GM23338 (cell line): ENCODE data around the gene SORCS2. TPM values are rescaled to one million over a fixed set of nuclear protein-coding genes. Genes with fewer than 3 reads are reported as not detected.

Experiments used
- ATAC-seq: fragments of 200-7000 bp; cut with Tn5 transposase; 3 replicates; pipeline ENCODE4 v1.9.1; 2020
- DNase-seq: peaks from one replicate; pipeline ENCODE4 v3.0.0-alpha.2; 2015; ENCODE audit warnings: low spot score
- H2AFZ ChIP-seq: fragments of 200-600 bp; sonication (generic); 2 replicates; pipeline ENCODE4 v1.8.0; 2016; ENCODE audit warnings: antibody characterized with exemption, mild to moderate bottlenecking, moderate library complexity
- H3F3A ChIP-seq: fragments of 200-600 bp; sonication (generic); replicated peaks from 2 replicates; pipeline ENCODE4 v1.8.0; 2017; ENCODE audit warnings: antibody characterized with exemption, mixed run types, low read depth
- H3K27ac ChIP-seq: fragments of 200-600 bp; sonication (generic); 2 replicates; pipeline ENCODE4 v1.6.1; 2016; ENCODE audit warnings: low read depth
- H3K27me3 ChIP-seq: fragments of 200-600 bp; sonication (generic); 2 replicates; pipeline ENCODE4 v1.8.0; 2016; ENCODE audit warnings: mild to moderate bottlenecking, mixed run types, moderate library complexity; ENCODE audit not compliant: insufficient read depth
- H3K36me3 ChIP-seq: fragments of 200-600 bp; sonication (generic); 2 replicates; pipeline ENCODE4 v1.8.0; 2016; ENCODE audit warnings: mild to moderate bottlenecking; ENCODE audit not compliant: insufficient read depth
- H3K4me1 ChIP-seq: fragments of 200-600 bp; sonication (generic); 2 replicates; pipeline ENCODE4 v1.8.0; 2016; ENCODE audit warnings: mild to moderate bottlenecking, moderate library complexity; ENCODE audit not compliant: insufficient read depth
- H3K4me2 ChIP-seq: fragments of 200-600 bp; sonication (generic); 2 replicates; pipeline ENCODE4 v1.7.1; 2017; ENCODE audit warnings: mixed run types
- H3K4me3 ChIP-seq: fragments of 200-600 bp; sonication (generic); 2 replicates; pipeline ENCODE4 v1.6.1; 2016; ENCODE audit warnings: mixed run types
- H3K79me2 ChIP-seq: fragments of 200-600 bp; sonication (generic); replicated peaks from 2 replicates; pipeline ENCODE4 v1.8.0; 2017; ENCODE audit warnings: mild to moderate bottlenecking; ENCODE audit not compliant: insufficient read depth
- H3K9me2 ChIP-seq: fragments of 200-600 bp; sonication (generic); 2 replicates; pipeline ENCODE4 v1.8.0; 2017; ENCODE audit not compliant: insufficient read depth
- H4K20me1 ChIP-seq: fragments of 200-600 bp; sonication (generic); replicated peaks from 2 replicates; pipeline ENCODE4 v1.8.0; 2017; ENCODE audit warnings: mild to moderate bottlenecking; ENCODE audit not compliant: insufficient read depth
- H3K27ac Mint-ChIP-seq: 2 replicates; pipeline ENCODE4 v1.8.0; 2020; ENCODE audit warnings: inconsistent platforms, mild to moderate bottlenecking, moderate library complexity, mixed read lengths
- H3K27me3 Mint-ChIP-seq: 3 replicates; pipeline ENCODE4 v1.8.0; 2022; ENCODE audit warnings: low read depth, mild to moderate bottlenecking, moderate library complexity, mixed read lengths, inconsistent platforms; ENCODE audit not compliant: insufficient read depth, poor library complexity
- H3K36me3 Mint-ChIP-seq: 3 replicates; pipeline ENCODE4 v1.8.0; 2021; ENCODE audit warnings: low read depth, mild to moderate bottlenecking, inconsistent platforms, moderate library complexity, mixed read lengths
- H3K4me1 Mint-ChIP-seq: 3 replicates; pipeline ENCODE4 v1.8.0; 2020; ENCODE audit warnings: mild to moderate bottlenecking, inconsistent platforms, mixed read lengths
- H3K4me3 Mint-ChIP-seq: 3 replicates; pipeline ENCODE4 v1.8.0; 2021; ENCODE audit warnings: moderate library complexity, mild to moderate bottlenecking, inconsistent platforms, mixed read lengths
- H3K9me3 Mint-ChIP-seq: 3 replicates; pipeline ENCODE4 v1.8.0; 2020; ENCODE audit warnings: moderate library complexity, mild to moderate bottlenecking, inconsistent platforms, mixed read lengths
- CREB1 ChIP-seq: fragments of 250-450 bp; sonication (Bioruptor Pico); IDR thresholded peaks from 2 replicates; pipeline ENCODE4 v1.5.0; 2020; ENCODE audit warnings: low read depth, mild to moderate bottlenecking, moderate library complexity
- EZH2 ChIP-seq: fragments of 200-600 bp; sonication (generic); IDR thresholded peaks from one replicate; pipeline ENCODE4 v1.8.0; 2017; ENCODE audit warnings: antibody characterized with exemption, mild to moderate bottlenecking, low read depth; ENCODE audit not compliant: unreplicated experiment
- EZH2phosphoT487 ChIP-seq: fragments of 200-600 bp; sonication (generic); IDR thresholded peaks from one replicate; pipeline ENCODE4 v1.8.1; 2018; ENCODE audit warnings: antibody characterized with exemption; ENCODE audit not compliant: unreplicated experiment
- JUNB ChIP-seq: IDR thresholded peaks from one replicate; pipeline ENCODE4 v1.6.1; 2016; ENCODE audit warnings: antibody characterized with exemption; ENCODE audit not compliant: unreplicated experiment
- NANOG ChIP-seq: IDR thresholded peaks from 2 replicates; pipeline ENCODE4 v1.6.1; 2016; ENCODE audit warnings: antibody characterized with exemption, borderline replicate concordance
- POLR2AphosphoS5 ChIP-seq: IDR thresholded peaks from 2 replicates; pipeline ENCODE4 v1.6.1; 2016; ENCODE audit warnings: antibody characterized with exemption, low read depth
- REST ChIP-seq: IDR thresholded peaks from one replicate; pipeline ENCODE4 v1.6.1; 2018; ENCODE audit warnings: antibody characterized with exemption; ENCODE audit not compliant: unreplicated experiment
- STAT1 ChIP-seq: IDR thresholded peaks from one replicate; pipeline ENCODE4 v1.6.1; 2016; ENCODE audit warnings: antibody characterized with exemption; ENCODE audit not compliant: unreplicated experiment
- ZNF114 ChIP-seq: fragments of 250-450 bp; sonication (Bioruptor Pico); IDR thresholded peaks from 2 replicates; pipeline ENCODE4 v1.5.0; 2020; ENCODE audit warnings: mild to moderate bottlenecking, moderate library complexity
- ZNF331 ChIP-seq: fragments of 250-450 bp; sonication (Bioruptor Pico); IDR thresholded peaks from 2 replicates; pipeline ENCODE4 v1.5.0; 2020; ENCODE audit warnings: low read depth, mild to moderate bottlenecking, moderate library complexity
- ZNF462 ChIP-seq: fragments of 250-450 bp; sonication (Bioruptor Pico); IDR thresholded peaks from 2 replicates; pipeline ENCODE4 v1.5.0; 2020; ENCODE audit warnings: mild to moderate bottlenecking, moderate library complexity
- polyA plus RNA-seq: library from polyadenylated mRNA; unstranded; fragments of >200 nt; fragmentation: Nextera tagmentation; extraction: Ambion mirVana; gene quantifications from 2 replicates; pipeline ENCODE4 v1.2.1, GENCODE V29; 2016
- total RNA-seq: library from RNA; depleted of rRNA; stranded (reverse); fragments of >200 nt; shearing (Covaris generic); gene quantifications from 2 replicates; pipeline ENCODE4 v1.2.3, GENCODE V29; 2014
- TF ChIP-seq, protein P1 (sequence below): IDR thresholded peaks from 2 replicates; pipeline ENCODE4 v1.6.1; 2016; ENCODE audit warnings: antibody characterized with exemption
- TF ChIP-seq, protein P2 (sequence below), 2 experiments: fragments of 200-600 bp in 1 of 2; sonication (generic) in 1 of 2; conservative IDR thresholded peaks; 2 replicates each; pipeline versions ENCODE4 v1.5.1 to v1.6.1; 2016 to 2017; ENCODE audit warnings: antibody characterized with exemption in 2 of 2, low read depth in 2 of 2, mild to moderate bottlenecking in 2 of 2, moderate library complexity in 1 of 2

SORCS2 gene
- total and polyA plus RNA-seq, 2 experiments from 2014 or later = 0.47 to 2.4 TPM

- peaks cover 62% of the 10 kb centered on the region for H3K27me3 Mint-ChIP-seq
Observed at GRCh38 chr4:7412554-7412912, 220.2 kb downstream of the SORCS2 start.

More at GRCh38 chr4:7412554-7412912, 220.2 kb downstream of the SORCS2 start:
- Mint-ChIP-seq H3K4me1 (peaks cover 26% of the 10 kb centered on the region), H3K9me3 (peaks cover 8% of the 10 kb centered on the region; the same call in 1 of the 3 replicates), H3K4me3 (no peak overlapping the region), H3K36me3 (no peaks in the 10 kb centered on the region), H3K27ac (no peak overlapping the region)
- Histone ChIP-seq H4K20me1 (no peaks in the 10 kb centered on the region; the same call in 1 of the 2 replicates), H3K36me3 (no peaks in the 10 kb centered on the region), H3K4me2 (no peak overlapping the region), H3K4me1 (peaks cover 14% of the 10 kb centered on the region; the same call in 1 of the 2 replicates), H3K9me2 (no peaks in the 10 kb centered on the region), H3K27ac (no peak overlapping the region), H3K4me3 (no peak overlapping the region), H3K79me2 (no peaks in the 10 kb centered on the region), H3F3A (no peaks in the 10 kb centered on the region), H2AFZ (no peak overlapping the region), H3K27me3 (peaks cover 54% of the 10 kb centered on the region)
- DNase-seq (no peak), ATAC-seq (no peak)
- TF ChIP-seq, protein P1, sequence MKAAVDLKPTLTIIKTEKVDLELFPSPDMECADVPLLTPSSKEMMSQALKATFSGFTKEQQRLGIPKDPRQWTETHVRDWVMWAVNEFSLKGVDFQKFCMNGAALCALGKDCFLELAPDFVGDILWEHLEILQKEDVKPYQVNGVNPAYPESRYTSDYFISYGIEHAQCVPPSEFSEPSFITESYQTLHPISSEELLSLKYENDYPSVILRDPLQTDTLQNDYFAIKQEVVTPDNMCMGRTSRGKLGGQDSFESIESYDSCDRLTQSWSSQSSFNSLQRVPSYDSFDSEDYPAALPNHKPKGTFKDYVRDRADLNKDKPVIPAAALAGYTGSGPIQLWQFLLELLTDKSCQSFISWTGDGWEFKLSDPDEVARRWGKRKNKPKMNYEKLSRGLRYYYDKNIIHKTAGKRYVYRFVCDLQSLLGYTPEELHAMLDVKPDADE = no peak
- TF ChIP-seq ZNF114 (CRISPR knock-in tag) = no peak
- no peak for TF ChIP-seq REST
- no peak for TF ChIP-seq ZNF462 (CRISPR knock-in tag)
- TF ChIP-seq NANOG = no peak
- TF ChIP-seq EZH2phosphoT487 = no peak
- TF ChIP-seq JUNB = no peak
- no peak for TF ChIP-seq CREB1 (CRISPR knock-in tag)
- TF ChIP-seq, protein P2, sequence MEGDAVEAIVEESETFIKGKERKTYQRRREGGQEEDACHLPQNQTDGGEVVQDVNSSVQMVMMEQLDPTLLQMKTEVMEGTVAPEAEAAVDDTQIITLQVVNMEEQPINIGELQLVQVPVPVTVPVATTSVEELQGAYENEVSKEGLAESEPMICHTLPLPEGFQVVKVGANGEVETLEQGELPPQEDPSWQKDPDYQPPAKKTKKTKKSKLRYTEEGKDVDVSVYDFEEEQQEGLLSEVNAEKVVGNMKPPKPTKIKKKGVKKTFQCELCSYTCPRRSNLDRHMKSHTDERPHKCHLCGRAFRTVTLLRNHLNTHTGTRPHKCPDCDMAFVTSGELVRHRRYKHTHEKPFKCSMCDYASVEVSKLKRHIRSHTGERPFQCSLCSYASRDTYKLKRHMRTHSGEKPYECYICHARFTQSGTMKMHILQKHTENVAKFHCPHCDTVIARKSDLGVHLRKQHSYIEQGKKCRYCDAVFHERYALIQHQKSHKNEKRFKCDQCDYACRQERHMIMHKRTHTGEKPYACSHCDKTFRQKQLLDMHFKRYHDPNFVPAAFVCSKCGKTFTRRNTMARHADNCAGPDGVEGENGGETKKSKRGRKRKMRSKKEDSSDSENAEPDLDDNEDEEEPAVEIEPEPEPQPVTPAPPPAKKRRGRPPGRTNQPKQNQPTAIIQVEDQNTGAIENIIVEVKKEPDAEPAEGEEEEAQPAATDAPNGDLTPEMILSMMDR (conservative IDR thresholded peaks at IDR 0.05; ENCODE audit: low read depth in 2 of 2) = no peak
- TF ChIP-seq STAT1 = no peak
- no peak for TF ChIP-seq POLR2AphosphoS5
- no peak for TF ChIP-seq EZH2
- no peak for TF ChIP-seq ZNF331 (CRISPR knock-in tag)
